Neuronal stem cell (in vitro differentiated cells): Measurements from ENCODE around the gene MUC4.

Source experiments
- DNase-seq: peaks from one replicate; pipeline ENCODE4 v3.0.0-alpha.2; 2013; ENCODE audit warnings: low spot score
- H2AFZ ChIP-seq: one replicate; pipeline ENCODE4 v1.6.1; 2013; ENCODE audit warnings: mild to moderate bottlenecking, low read length, inconsistent platforms
- H2AK5ac ChIP-seq: 2 replicates; pipeline ENCODE4 v1.6.1; 2013; ENCODE audit warnings: low read depth, mild to moderate bottlenecking, inconsistent platforms, low read length, moderate library complexity, mixed read lengths
- H2BK120ac ChIP-seq: 2 replicates; pipeline ENCODE4 v1.6.1; 2013; ENCODE audit warnings: low read depth, mild to moderate bottlenecking, inconsistent platforms, low read length, moderate library complexity, mixed read lengths
- H2BK12ac ChIP-seq: one replicate; pipeline ENCODE4 v1.6.1; 2013; ENCODE audit warnings: low read length, inconsistent platforms
- H2BK15ac ChIP-seq: 2 replicates; pipeline ENCODE4 v1.6.1; 2013; ENCODE audit warnings: mild to moderate bottlenecking, low read length, inconsistent platforms, mixed read lengths
- H2BK5ac ChIP-seq: one replicate; pipeline ENCODE4 v1.6.1; 2013; ENCODE audit warnings: inconsistent platforms, mild to moderate bottlenecking, low read length, moderate library complexity
- H3K14ac ChIP-seq: one replicate; pipeline ENCODE4 v1.6.1; 2013; ENCODE audit warnings: low read length, inconsistent platforms
- H3K18ac ChIP-seq: 2 replicates; pipeline ENCODE4 v1.6.1; 2013; ENCODE audit warnings: low read length, inconsistent platforms
- H3K23ac ChIP-seq: 2 replicates; pipeline ENCODE4 v1.6.1; 2013; ENCODE audit warnings: low read depth, mild to moderate bottlenecking, mixed read lengths, low read length, inconsistent platforms; ENCODE audit not compliant: poor library complexity
- H3K27ac ChIP-seq: replicated peaks from 3 replicates; pipeline ENCODE4 v1.5.1; 2013; ENCODE audit warnings: low read length, inconsistent platforms
- H3K27me3 ChIP-seq, 3 experiments: 2 replicates each; pipeline ENCODE4 v1.6.1; 2013; ENCODE audit warnings: low read length in 3 of 3, mild to moderate bottlenecking in 2 of 3, inconsistent platforms in 1 of 3, low read depth in 1 of 3, mixed read lengths in 1 of 3, moderate library complexity in 1 of 3; ENCODE audit not compliant: control insufficient read depth in 3 of 3, insufficient read depth in 3 of 3
- H3K36me3 ChIP-seq, 2 donors: replicated peaks in 1 of 2; 2 replicates each; pipeline ENCODE4 v1.6.1; 2013; ENCODE audit warnings: low read length in 2 of 2; ENCODE audit not compliant: control insufficient read depth in 2 of 2, insufficient read depth in 2 of 2
- H3K4ac ChIP-seq: 2 replicates; pipeline ENCODE4 v1.6.1; 2013; ENCODE audit warnings: inconsistent platforms, mild to moderate bottlenecking, low read length, moderate library complexity
- H3K4me1 ChIP-seq, 2 donors: 1 replicate in 1 of 2; 2 replicates in 1 of 2; pipeline ENCODE4 v1.6.1; 2013; ENCODE audit warnings: low read length in 2 of 2, low read depth in 1 of 2; ENCODE audit not compliant: control insufficient read depth in 2 of 2, insufficient read depth in 1 of 2
- H3K4me2 ChIP-seq: one replicate; pipeline ENCODE4 v1.6.1; 2013; ENCODE audit warnings: mild to moderate bottlenecking, low read length, inconsistent platforms; ENCODE audit not compliant: insufficient read depth, poor library complexity, severe bottlenecking
- H3K4me3 ChIP-seq, 2 donors: 2 replicates each; pipeline ENCODE4 v1.5.1; 2013; ENCODE audit warnings: low read length in 2 of 2, mild to moderate bottlenecking in 2 of 2, inconsistent platforms in 1 of 2, moderate library complexity in 1 of 2
- H3K79me1 ChIP-seq: one replicate; pipeline ENCODE4 v1.6.1; 2013; ENCODE audit warnings: low read depth, mild to moderate bottlenecking, inconsistent platforms, low read length, moderate library complexity
- H3K9ac ChIP-seq: one replicate; pipeline ENCODE4 v1.6.1; 2013; ENCODE audit warnings: mild to moderate bottlenecking, low read depth, low read length, inconsistent platforms; ENCODE audit not compliant: poor library complexity
- H3K9me3 ChIP-seq, 2 donors: replicated peaks in 1 of 2; 2 replicates each; pipeline versions ENCODE3 to v1.6.1; 2013; ENCODE audit warnings: low read length in 2 of 2, mild to moderate bottlenecking in 2 of 2, inconsistent platforms in 1 of 2, low read depth in 1 of 2, mixed read lengths in 1 of 2, moderate library complexity in 1 of 2; ENCODE audit not compliant: control insufficient read depth in 2 of 2, insufficient read depth in 1 of 2
- H4K8ac ChIP-seq: one replicate; pipeline ENCODE4 v1.6.1; 2013; ENCODE audit warnings: low read depth, mild to moderate bottlenecking, inconsistent platforms, low read length, moderate library complexity
- H4K91ac ChIP-seq: one replicate; pipeline ENCODE4 v1.6.1; 2013; ENCODE audit warnings: low read length, low read depth, mild to moderate bottlenecking, inconsistent platforms; ENCODE audit not compliant: poor library complexity
- WGBS, 2 donors: extraction: QIAGEN DNeasy Blood & Tissue Kit; methylation state at CpG; one replicate each; pipeline ENCODE4 v1.1.7; 2013; ENCODE audit warnings: missing lambda C conversion rate in 2 of 2, mixed read lengths in 1 of 2; ENCODE audit not compliant: insufficient read length in 2 of 2, insufficient replicate concordance in 1 of 2; ENCODE audit errors: extremely low coverage in 2 of 2; 5-methylcytosine and 5-hydroxymethylcytosine counted together

MUC4 gene

GRCh38 chr3:195754906-195755305 is 56.8 kb downstream of the MUC4 start:
- no peak overlapping the region for H2BK120ac ChIP-seq
- H3K4ac ChIP-seq, result no peak overlapping the region
- no peak overlapping the region for H3K9ac ChIP-seq
- H3K27me3 ChIP-seq, result peaks cover 0 to 27% (median 0%) of the 10 kb centered on the region in 3 experiments
- H2BK5ac ChIP-seq, result no peak overlapping the region
- H3K27ac ChIP-seq, result no peak overlapping the region
- peaks cover 0 to 3% of the 10 kb centered on the region in 2 donors for H3K4me1 ChIP-seq
- no peak overlapping the region for H3K4me3 ChIP-seq
- H3K36me3 ChIP-seq, result no peaks in the 10 kb centered on the region
- no peak overlapping the region for H2BK15ac ChIP-seq
- H3K4me2 ChIP-seq, result no peak overlapping the region
- H2BK12ac ChIP-seq, result no peak overlapping the region
- whole genome bisulfite sequencing, 2 donors, result no CpG with 5 or more reads among the region's 7 CpGs
- H3K9me3 ChIP-seq, result no peaks in the 10 kb centered on the region
- H3K14ac ChIP-seq, result no peak overlapping the region
- no peak for DNase-seq
- no peaks in the 10 kb centered on the region for H3K79me1 ChIP-seq
- no peak overlapping the region for H2AFZ ChIP-seq
- H3K18ac ChIP-seq, result no peak overlapping the region
- H4K8ac ChIP-seq, result no peak overlapping the region
- no peak overlapping the region for H4K91ac ChIP-seq
- no peak overlapping the region for H2AK5ac ChIP-seq
- no peak overlapping the region for H3K23ac ChIP-seq

DNA sequence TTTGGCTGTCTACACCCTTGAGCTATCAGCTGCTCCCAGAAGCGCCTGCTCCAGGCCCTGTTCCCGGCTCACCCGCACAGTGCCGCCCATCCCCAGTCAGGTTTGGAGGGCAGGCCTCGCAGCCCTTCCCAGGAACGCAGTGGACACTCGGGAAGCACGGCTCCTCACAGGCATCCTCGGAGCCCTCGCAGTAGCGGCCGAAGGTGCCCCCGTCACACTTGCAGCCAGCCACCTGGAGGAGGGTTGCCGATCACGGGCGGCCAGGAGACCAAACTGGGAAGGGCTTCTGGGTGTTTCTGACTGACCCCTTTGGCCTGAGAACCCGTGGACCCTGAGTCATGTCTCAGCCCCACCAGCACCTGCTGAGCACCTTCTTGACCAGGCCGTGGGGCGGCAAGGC is 57.6 kb downstream of the MUC4 start:
- DNase-seq, result no peak
- peak overlapping the region; percentile 26 for H2BK15ac ChIP-seq
- peaks cover 0 to 28% (median 0%) of the 10 kb centered on the region in 3 experiments for H3K27me3 ChIP-seq
- H3K36me3 ChIP-seq, result no peaks in the 10 kb centered on the region
- peak overlapping the region; percentile 4 for H3K9ac ChIP-seq
- H4K8ac ChIP-seq, result no peak overlapping the region
- no CpG with 5 or more reads among the region's 19 CpGs for WGBS, 2 donors
- H2BK12ac ChIP-seq, result peak overlapping the region; percentile 41
- no peaks in the 10 kb centered on the region for H3K9me3 ChIP-seq
- no peaks in the 10 kb centered on the region for H3K79me1 ChIP-seq
- no peak overlapping the region for H3K4ac ChIP-seq
- peaks cover 0 to 3% of the 10 kb centered on the region in 2 donors for H3K4me1 ChIP-seq
- peak overlapping the region; percentile 53 for H2BK5ac ChIP-seq
- H3K4me2 ChIP-seq, result no peak overlapping the region
- H3K14ac ChIP-seq, result peak overlapping the region; percentile 56
- no peak overlapping the region for H4K91ac ChIP-seq
- peak overlapping the region; percentile 65 for H3K23ac ChIP-seq
- no peak overlapping the region for H3K27ac ChIP-seq
- H3K4me3 ChIP-seq, result no peak overlapping the region
- H2AFZ ChIP-seq, result no peak overlapping the region
- peak overlapping the region; percentile 90 for H2AK5ac ChIP-seq
- H2BK120ac ChIP-seq, result peak overlapping the region; percentile 72
- no peak overlapping the region for H3K18ac ChIP-seq

DNA sequence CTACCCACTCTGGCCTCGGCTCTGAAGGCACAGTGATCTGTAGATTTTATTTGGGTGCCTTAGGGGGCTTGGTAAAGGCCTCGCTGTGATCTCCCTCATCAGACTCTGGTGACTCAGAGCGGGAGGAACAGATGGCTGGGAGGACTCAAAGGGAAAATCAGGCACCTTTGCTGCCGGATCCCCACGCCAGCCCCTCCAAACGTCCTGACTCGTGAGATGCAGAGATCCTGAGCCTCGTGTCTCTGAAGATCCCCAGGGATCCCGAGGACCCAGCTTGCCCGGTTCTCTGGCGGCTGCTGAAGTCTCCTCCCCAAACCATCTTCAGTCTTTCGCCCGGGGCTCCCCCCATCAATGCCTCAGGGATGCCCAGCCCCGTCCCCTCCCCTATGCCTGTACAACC is 58.1 kb downstream of the MUC4 start:
- H3K9me3 ChIP-seq, result no peaks in the 10 kb centered on the region
- no peaks in the 10 kb centered on the region for H3K79me1 ChIP-seq
- DNase-seq, result no peak
- peak overlapping the region; percentile 47 for H2AK5ac ChIP-seq
- H2BK12ac ChIP-seq, result peak overlapping the region; percentile 16
- no peak overlapping the region for H3K4me2 ChIP-seq
- H3K27me3 ChIP-seq, result peaks cover 0 to 33% (median 0%) of the 10 kb centered on the region in 3 experiments
- peaks cover 0 to 3% of the 10 kb centered on the region in 2 donors for H3K4me1 ChIP-seq
- H3K4ac ChIP-seq, result no peak overlapping the region
- no peak overlapping the region for H2AFZ ChIP-seq
- H2BK5ac ChIP-seq, result peak overlapping the region; percentile 3
- no peak overlapping the region for H3K4me3 ChIP-seq
- no peak overlapping the region for H4K8ac ChIP-seq
- H2BK15ac ChIP-seq, result peak overlapping the region; percentile 26
- no peak overlapping the region for H3K9ac ChIP-seq
- peak overlapping the region; percentile 72 for H2BK120ac ChIP-seq
- WGBS, 2 donors, result no CpG with 5 or more reads among the region's 14 CpGs
- no peak overlapping the region for H3K14ac ChIP-seq
- H4K91ac ChIP-seq, result no peak overlapping the region
- peak overlapping the region; percentile 4 for H3K18ac ChIP-seq
- no peak overlapping the region for H3K27ac ChIP-seq
- no peaks in the 10 kb centered on the region for H3K36me3 ChIP-seq
- H3K23ac ChIP-seq, result no peak overlapping the region

- no CpG with 5 or more reads among the region's 26 CpGs for WGBS, 2 donors
- no peak overlapping the region for H3K27ac ChIP-seq
These were observed 59.0 kb downstream of the MUC4 start for GRCh38 chr3:195752546-195753331.

More at GRCh38 chr3:195752546-195753331, 59.0 kb downstream of the MUC4 start:
- Histone ChIP-seq H3K79me1 (no peaks in the 10 kb centered on the region), H2AK5ac (peak overlapping the region; percentile 47), H3K9ac (no peak overlapping the region), H3K18ac (no peak overlapping the region), H2BK12ac (no peak overlapping the region), H2BK5ac (peak overlapping the region; percentile 3), H3K4me2 (no peak overlapping the region), H3K27me3 (peaks cover 0 to 34% (median 0%) of the 10 kb centered on the region in 3 experiments), H3K4ac (no peak overlapping the region), H3K9me3 (no peaks in the 10 kb centered on the region), H4K8ac (no peak overlapping the region), H2AFZ (no peak overlapping the region), H3K23ac (no peak overlapping the region), H3K4me1 (peaks cover 0 to 3% of the 10 kb centered on the region in 2 donors), H2BK15ac (no peak overlapping the region), H3K14ac (no peak overlapping the region), H3K36me3 (no peaks in the 10 kb centered on the region), H3K4me3 (no peak overlapping the region), H2BK120ac (no peak overlapping the region), H4K91ac (no peak overlapping the region)
- no peak for DNase-seq
